Smooth muscle cell (in vitro differentiated cells): ENCODE measurements around the gene PCDHA13. TPM values are rescaled to one million over a fixed set of nuclear protein-coding genes. Genes with fewer than 3 reads are reported as not detected.
"Not testable (repeated sequence)": the region's sequence is repeated elsewhere in the genome, so short reads cannot be mapped to it uniquely, and the experiment has no call there.

Source experiments
- DNase-seq: peaks from one replicate; lab custom pipeline; 2025; ENCODE audit not compliant: unreplicated experiment; lab: John Stamatoyannopoulos, UW
- H2AFZ ChIP-seq: fragments of 200-600 bp; sonication (generic); 2 replicates; pipeline ENCODE4 v1.6.0; 2016; ENCODE audit warnings: antibody characterized with exemption, low read depth, mild to moderate bottlenecking
- H3F3A ChIP-seq: fragments of 200-600 bp; sonication (generic); 2 replicates; pipeline ENCODE4 v1.6.0; 2017; ENCODE audit warnings: antibody characterized with exemption, low read depth
- H3K27ac ChIP-seq: fragments of 200-600 bp; sonication (generic); 2 replicates; pipeline ENCODE4 v1.5.1; 2016; ENCODE audit warnings: low read depth, mild to moderate bottlenecking
- H3K27me3 ChIP-seq: fragments of 200-600 bp; sonication (generic); 2 replicates; pipeline ENCODE4 v1.6.1; 2016; ENCODE audit warnings: low read depth, mild to moderate bottlenecking
- H3K36me3 ChIP-seq: fragments of 200-600 bp; sonication (generic); 2 replicates; pipeline ENCODE4 v1.5.1; 2016; ENCODE audit warnings: low read depth
- H3K4me1 ChIP-seq: fragments of 200-600 bp; sonication (generic); 2 replicates; pipeline ENCODE4 v1.5.1; 2016; ENCODE audit warnings: low read depth
- H3K4me2 ChIP-seq: fragments of 200-600 bp; sonication (generic); 2 replicates; pipeline ENCODE4 v1.6.0; 2016; ENCODE audit warnings: mild to moderate bottlenecking
- H3K4me3 ChIP-seq: fragments of 200-600 bp; sonication (generic); 2 replicates; pipeline ENCODE4 v1.5.1; 2016; ENCODE audit warnings: mild to moderate bottlenecking
- H3K79me2 ChIP-seq: fragments of 200-600 bp; sonication (generic); 2 replicates; pipeline ENCODE4 v1.6.0; 2016; ENCODE audit warnings: low read depth, mild to moderate bottlenecking
- H3K9ac ChIP-seq: fragments of 200-600 bp; sonication (generic); 2 replicates; pipeline ENCODE4 v1.6.0; 2016; ENCODE audit warnings: low read depth
- H3K9me3 ChIP-seq: fragments of 200-600 bp; sonication (generic); replicated peaks from 2 replicates; pipeline ENCODE4 v1.5.1; 2016; ENCODE audit warnings: low read depth
- H4K20me1 ChIP-seq: fragments of 200-600 bp; sonication (generic); 2 replicates; pipeline ENCODE4 v1.6.0; 2016; ENCODE audit warnings: low read depth
- CTCF ChIP-seq: fragments of 200-600 bp; sonication (generic); IDR thresholded peaks from 2 replicates; pipeline ENCODE4 v1.5.1; 2017; ENCODE audit warnings: borderline replicate concordance, mild to moderate bottlenecking, antibody characterized with exemption; ENCODE audit not compliant: insufficient read depth, poor library complexity, severe bottlenecking
- WGBS: methylation state at CpG from one replicate; pipeline ENCODE4 v1.1.7; 2016; ENCODE audit warnings: low lambda C conversion rate; 5-methylcytosine and 5-hydroxymethylcytosine counted together
- polyA plus RNA-seq: library from polyadenylated mRNA; unstranded; fragments of >200 nt; fragmentation: Nextera tagmentation; extraction: Ambion mirVana; gene quantifications from 2 replicates; pipeline ENCODE4 v1.2.1, GENCODE V29; 2016
- total RNA-seq: library from RNA; depleted of rRNA; stranded (reverse); fragments of >200 nt; gene quantifications from 2 replicates; pipeline ENCODE4 v1.2.3, GENCODE V29; 2014

The PCDHA13 gene
- total and polyA plus RNA-seq, 2 experiments from 2014 or later: 0.99 to 1.3 TPM

GRCh38 chr5:140840978-140841962, 40.7 kb upstream of the PCDHA13 start, which contains the start of gene PCDHA8:
Gene PCDHA8 (plus strand): TSS chr5:140841187. CDS start chr5:140841322, 135 bp downstream.
- no peak within 1 kb of the TSS for H2AFZ ChIP-seq
- H3F3A ChIP-seq: no peaks in the 10 kb centered on the region
- 69% methylated on average over 47 of the region's 47 CpGs for WGBS
- H3K9me3 ChIP-seq: no peaks in the 10 kb centered on the region
- DNase-seq: no peak
- H3K27ac ChIP-seq: no peak within 1 kb of the TSS
- no peak within 1 kb of the TSS for H3K4me2 ChIP-seq
- no peak for TF ChIP-seq CTCF
- H3K4me3 ChIP-seq: no peak within 1 kb of the TSS
- H3K27me3 ChIP-seq: no peaks in the 10 kb centered on the region
- H4K20me1 ChIP-seq: no peaks in the 10 kb centered on the region
- H3K79me2 ChIP-seq: no peaks in the 10 kb centered on the region
- H3K36me3 ChIP-seq: no peaks in the 10 kb centered on the region
- no peak within 1 kb of the TSS for H3K9ac ChIP-seq
- no peaks in the 10 kb centered on the region for H3K4me1 ChIP-seq

- H3K36me3 ChIP-seq: no peaks in the 10 kb centered on the region
- H2AFZ ChIP-seq: no peak overlapping the region
- H3F3A ChIP-seq: no peaks in the 10 kb centered on the region
- H3K4me3 ChIP-seq: no peak overlapping the region
- H3K4me1 ChIP-seq: no peaks in the 10 kb centered on the region
- no peak overlapping the region for H3K4me2 ChIP-seq
- no peaks in the 10 kb centered on the region for H4K20me1 ChIP-seq
- no peak overlapping the region for H3K27ac ChIP-seq
- no peaks in the 10 kb centered on the region for H3K9me3 ChIP-seq
- WGBS: 99% methylated on average over 77 of the region's 87 CpGs
- H3K27me3 ChIP-seq: no peaks in the 10 kb centered on the region
- no peak for TF ChIP-seq CTCF
- H3K9ac ChIP-seq: no peak overlapping the region
- H3K79me2 ChIP-seq: no peaks in the 10 kb centered on the region
- no peak for DNase-seq
These were observed 38.9 kb upstream of the PCDHA13 start for GRCh38 chr5:140842798-140843733.

- H3K27me3 ChIP-seq, H3K27ac ChIP-seq, H3K4me1 ChIP-seq, H3F3A ChIP-seq, DNase-seq, H3K36me3 ChIP-seq, H3K9me3 ChIP-seq, H3K79me2 ChIP-seq, H4K20me1 ChIP-seq: not testable (repeated sequence)
- Histone ChIP-seq H3K4me2 (peak within 1 kb of the TSS; percentile 79), H3K9ac (peak within 1 kb of the TSS; percentile 34), H2AFZ (peak within 1 kb of the TSS; percentile 72), H3K4me3 (peak within 1 kb of the TSS; percentile 48)
- 53% methylated on average over 41 of the region's 48 CpGs for WGBS
- TF ChIP-seq CTCF: peak; percentile 13
These were observed 33.5 kb upstream of the PCDHA13 start, which contains the start of gene PCDHA9 for GRCh38 chr5:140848139-140849102. Gene PCDHA9 (plus strand): TSS chr5:140848382. CDS start chr5:140848496, 114 bp downstream.

DNA sequence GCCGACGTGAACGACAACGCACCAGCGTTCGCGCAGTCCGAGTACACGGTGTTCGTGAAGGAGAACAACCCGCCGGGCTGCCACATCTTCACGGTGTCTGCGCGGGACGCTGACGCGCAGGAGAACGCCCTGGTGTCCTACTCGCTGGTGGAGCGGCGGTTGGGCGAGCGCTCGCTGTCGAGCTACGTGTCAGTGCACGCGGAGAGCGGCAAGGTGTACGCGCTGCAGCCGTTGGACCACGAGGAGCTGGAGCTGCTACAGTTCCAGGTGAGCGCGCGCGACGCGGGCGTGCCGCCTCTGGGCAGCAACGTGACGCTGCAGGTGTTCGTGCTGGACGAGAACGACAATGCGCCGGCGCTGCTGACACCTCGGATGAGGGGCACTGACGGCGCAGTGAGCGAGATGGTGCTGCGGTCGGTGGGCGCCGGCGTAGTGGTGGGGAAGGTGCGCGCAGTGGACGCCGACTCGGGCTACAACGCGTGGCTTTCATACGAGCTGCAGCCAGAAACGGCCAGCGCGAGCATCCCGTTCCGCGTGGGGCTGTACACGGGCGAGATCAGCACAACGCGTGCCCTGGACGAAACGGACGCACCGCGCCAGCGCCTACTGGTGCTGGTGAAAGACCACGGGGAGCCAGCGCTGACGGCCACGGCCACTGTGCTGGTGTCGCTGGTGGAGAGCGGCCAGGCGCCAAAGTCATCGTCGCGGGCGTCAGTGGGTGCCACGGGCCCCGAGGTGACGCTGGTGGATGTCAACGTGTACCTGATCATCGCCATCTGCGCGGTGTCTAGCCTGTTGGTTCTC, 31.9 kb upstream of the PCDHA13 start:
- H3K36me3 ChIP-seq, H3K27ac ChIP-seq, H3K4me3 ChIP-seq, H3F3A ChIP-seq, H3K9ac ChIP-seq, H3K4me1 ChIP-seq, H4K20me1 ChIP-seq, H3K4me2 ChIP-seq, H3K79me2 ChIP-seq, H3K27me3 ChIP-seq, DNase-seq, H3K9me3 ChIP-seq, H2AFZ ChIP-seq: not testable (repeated sequence)
- WGBS: 98% methylated on average over 83 of the region's 101 CpGs
